GM12878 (cell line): ENCODE measurements around the gene RCL1. TPM values are rescaled to one million over a fixed set of nuclear protein-coding genes. Genes with fewer than 3 reads are reported as not detected.

Experiments
- ATAC-seq: fragments of 200-7000 bp; cut with Tn5 transposase; 3 replicates; pipeline ENCODE4 v1.9.1; 2020; ENCODE audit warnings: mild to moderate bottlenecking, moderate library complexity
- BruUV-seq: library from RNA; stranded (reverse); fragments of 400-500 nt; replicated peaks from 2 replicates; lab custom pipeline; 2021; lab: Mats Ljungman, UMichigan
- CTCF ChIA-PET: fragments of 300-600 bp; sonication (Branson Sonifier 250); formaldehyde crosslinking; extraction: SDS; loops from one replicate; lab custom pipeline; 2021; ENCODE audit warnings: inconsistent platforms; lab: Yijun Ruan, JAX
- POLR2A ChIA-PET: fragments of 350-600 bp; formaldehyde crosslinking; extraction: SDS; loops from one replicate; lab custom pipeline; 2021; ENCODE audit warnings: inconsistent platforms; lab: Charles Lee
- RAD21 ChIA-PET: fragments of 300-600 bp; sonication (Branson Sonifier 250); formaldehyde crosslinking; loops from one replicate; lab custom pipeline; 2023; ENCODE audit warnings: antibody characterized with exemption; ENCODE audit not compliant: unreplicated experiment; lab: Charles Lee
- SMC1A ChIA-PET: fragments of 300-600 bp; sonication (Branson Sonifier 250); formaldehyde crosslinking; loops from one replicate; lab custom pipeline; 2023; ENCODE audit not compliant: unreplicated experiment, uncharacterized antibody; lab: Charles Lee
- DNase-seq: peaks from one replicate; pipeline ENCODE4 v3.0.0-alpha.2; 2011; ENCODE audit warnings: low read depth, low spot score
- FAIRE-seq: peaks from 3 replicates; lab custom pipeline; 2011; peaks lifted over from hg19 to GRCh38; lab: Jason Lieb, UNC
- H2AFZ ChIP-seq: 2 replicates; pipeline ENCODE4 v1.6.0; 2011; ENCODE audit warnings: low read depth, low read length, control low read depth; ENCODE audit not compliant: control insufficient read depth
- H3K27ac ChIP-seq: 2 replicates; pipeline ENCODE4 v1.5.1; 2011; ENCODE audit warnings: control low read depth; ENCODE audit not compliant: control insufficient read depth, insufficient read depth
- H3K27me3 ChIP-seq, 2 experiments: replicated peaks in 1 of 2; 2 replicates each; pipeline versions ENCODE4 v1.6.0 to v1.6.1; 2011; ENCODE audit warnings: low read length in 1 of 2; ENCODE audit not compliant: control insufficient read depth in 2 of 2, insufficient read depth in 2 of 2
- H3K36me3 ChIP-seq, 2 experiments: 2 replicates each; pipeline ENCODE4 v1.5.1; 2011; ENCODE audit warnings: low read length in 1 of 2; ENCODE audit not compliant: control insufficient read depth in 2 of 2, insufficient read depth in 2 of 2
- H3K4me1 ChIP-seq: 2 replicates; pipeline ENCODE4 v1.6.1; 2011; ENCODE audit warnings: mild to moderate bottlenecking, low read length, moderate library complexity, mixed read lengths; ENCODE audit not compliant: control insufficient read depth, insufficient read depth
- H3K4me2 ChIP-seq: 2 replicates; pipeline ENCODE4 v1.6.0; 2011; ENCODE audit warnings: control low read depth; ENCODE audit not compliant: control insufficient read depth, insufficient read depth
- H3K4me3 ChIP-seq: fragments of 200-600 bp; sonication (generic); 2 replicates; pipeline ENCODE4 v1.5.1; 2016
- H3K79me2 ChIP-seq: 2 replicates; pipeline ENCODE4 v1.6.0; 2011; ENCODE audit warnings: low read length; ENCODE audit not compliant: control insufficient read depth, insufficient read depth
- H3K9ac ChIP-seq: 2 replicates; pipeline ENCODE4 v1.8.0; 2011; ENCODE audit warnings: low read length, control low read depth, mixed read lengths; ENCODE audit not compliant: control insufficient read depth, insufficient read depth
- H3K9me3 ChIP-seq: replicated peaks from 3 replicates; pipeline ENCODE4 v1.5.1; 2011; ENCODE audit warnings: mild to moderate bottlenecking, low read length; ENCODE audit not compliant: control insufficient read depth, insufficient read depth
- H4K20me1 ChIP-seq: 2 replicates; pipeline ENCODE4 v1.6.0; 2011; ENCODE audit not compliant: control insufficient read depth, insufficient read depth
- MYB ChIP-seq: fragments of 150-350 bp; IDR thresholded peaks from 2 replicates; pipeline ENCODE4 v1.6.1; 2014; ENCODE audit warnings: mild to moderate bottlenecking, low read depth, low read length, borderline replicate concordance
- WGBS: methylation state at CpG from one replicate; pipeline ENCODE4 v1.1.6; 2016; ENCODE audit warnings: low lambda C conversion rate; ENCODE audit not compliant: insufficient replicate concordance, insufficient coverage; ENCODE audit errors: missing lambda C conversion rate; 5-methylcytosine and 5-hydroxymethylcytosine counted together
- in situ Hi-C: fragments of 300-500 bp; cut with MboI; formaldehyde crosslinking; loops from 9 replicates; pipeline ENCODE4 v1.14.3; 2018; ENCODE audit warnings: mixed read lengths
- intact Hi-C: fragments of 100-400 bp; cut with micrococcal nuclease; formaldehyde crosslinking; loops from one replicate; pipeline ENCODE4 v1.14.2; 2022; ENCODE audit not compliant: unreplicated experiment
- polyA plus RNA-seq, 11 experiments: library from polyadenylated mRNA; depleted of rRNA in 4 of 11; unstranded in 6 of 11; stranded (reverse) in 5 of 11; fragments of >200 nt; fragmentation: Nextera tagmentation in 4 of 11; fragmentation: Illumina TruSeq in 1 of 11; extraction: Ambion mirVana in 4 of 11; extraction: Trizol in 1 of 11; gene quantifications; 1 replicate in 1 of 11; 2 replicates in 10 of 11; pipeline versions ENCODE4 v1.2.1 to v1.2.3, GENCODE V29; 2011 to 2016; ENCODE audit warnings: inconsistent platforms in 2 of 11, missing spikeins in 2 of 11, low read depth in 1 of 11
- total RNA-seq, 4 experiments: library from RNA; depleted of rRNA in 3 of 4; stranded (reverse); fragments of >200 nt in 3 of 4; fragmentation: Illumina TruSeq in 1 of 4; extraction: Trizol in 1 of 4; gene quantifications; 2 replicates each; pipeline versions ENCODE4 v1.2.1 to v1.2.3, GENCODE V29; 2013 to 2021
- TF ChIP-seq, protein P1 (sequence below): IDR thresholded peaks from 2 replicates; pipeline ENCODE4 v1.6.1; 2012; ENCODE audit warnings: mild to moderate bottlenecking, low read depth, low read length

The RCL1 gene
- total and polyA plus RNA-seq, 10 of the 15 experiments (the other 5 are each of a cell fraction or from before 2014, with no cell fraction given), result 21.1 to 46.8 (median 30.5) TPM

GRCh38 chr9:4883326-4883873 lies 90.7 kb downstream of the RCL1 start:
- FAIRE-seq (no peak), ATAC-seq (no peak), DNase-seq (no peak)
- in situ Hi-C loops (no loop called here), intact Hi-C loops (no loop called here)
- BruUV-seq, result no TSS peak
- Histone ChIP-seq H3K4me2 (no peak overlapping the region), H3K4me1 (peaks cover 11% of the 10 kb centered on the region; the same call in 1 of the 2 replicates), H3K27ac (no peak overlapping the region), H3K36me3 (no peaks in the 10 kb centered on the region), H2AFZ (no peak overlapping the region), H3K9me3 (no peaks in the 10 kb centered on the region), H3K4me3 (no peak overlapping the region), H3K9ac (no peak overlapping the region), H3K79me2 (no peaks in the 10 kb centered on the region), H3K27me3 (no peaks in the 10 kb centered on the region), H4K20me1 (no peaks in the 10 kb centered on the region)
- ChIA-PET POLR2A (no interaction called here), RAD21 (no interaction called here), SMC1A (interaction anchor here (0.6 to 1.2 kb wide), 4 partner anchors 59 to 1442 kb away, joined by 3 to 4 read pairs (median 3); no protein-coding TSS in a partner anchor), CTCF (interaction anchor here (1.2 to 2.6 kb wide), 4 partner anchors 41 to 121 kb away, joined by 3 to 11 read pairs (median 7); no protein-coding TSS in a partner anchor)
- 100% methylated on average over 3 of the region's 3 CpGs for WGBS
- TF ChIP-seq, protein P1, sequence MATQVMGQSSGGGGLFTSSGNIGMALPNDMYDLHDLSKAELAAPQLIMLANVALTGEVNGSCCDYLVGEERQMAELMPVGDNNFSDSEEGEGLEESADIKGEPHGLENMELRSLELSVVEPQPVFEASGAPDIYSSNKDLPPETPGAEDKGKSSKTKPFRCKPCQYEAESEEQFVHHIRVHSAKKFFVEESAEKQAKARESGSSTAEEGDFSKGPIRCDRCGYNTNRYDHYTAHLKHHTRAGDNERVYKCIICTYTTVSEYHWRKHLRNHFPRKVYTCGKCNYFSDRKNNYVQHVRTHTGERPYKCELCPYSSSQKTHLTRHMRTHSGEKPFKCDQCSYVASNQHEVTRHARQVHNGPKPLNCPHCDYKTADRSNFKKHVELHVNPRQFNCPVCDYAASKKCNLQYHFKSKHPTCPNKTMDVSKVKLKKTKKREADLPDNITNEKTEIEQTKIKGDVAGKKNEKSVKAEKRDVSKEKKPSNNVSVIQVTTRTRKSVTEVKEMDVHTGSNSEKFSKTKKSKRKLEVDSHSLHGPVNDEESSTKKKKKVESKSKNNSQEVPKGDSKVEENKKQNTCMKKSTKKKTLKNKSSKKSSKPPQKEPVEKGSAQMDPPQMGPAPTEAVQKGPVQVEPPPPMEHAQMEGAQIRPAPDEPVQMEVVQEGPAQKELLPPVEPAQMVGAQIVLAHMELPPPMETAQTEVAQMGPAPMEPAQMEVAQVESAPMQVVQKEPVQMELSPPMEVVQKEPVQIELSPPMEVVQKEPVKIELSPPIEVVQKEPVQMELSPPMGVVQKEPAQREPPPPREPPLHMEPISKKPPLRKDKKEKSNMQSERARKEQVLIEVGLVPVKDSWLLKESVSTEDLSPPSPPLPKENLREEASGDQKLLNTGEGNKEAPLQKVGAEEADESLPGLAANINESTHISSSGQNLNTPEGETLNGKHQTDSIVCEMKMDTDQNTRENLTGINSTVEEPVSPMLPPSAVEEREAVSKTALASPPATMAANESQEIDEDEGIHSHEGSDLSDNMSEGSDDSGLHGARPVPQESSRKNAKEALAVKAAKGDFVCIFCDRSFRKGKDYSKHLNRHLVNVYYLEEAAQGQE, result no peak
- TF ChIP-seq MYB, result no peak
